HG02588 (cell line): ENCODE results near the gene SHMT1.
A peak's percentile ranks its signal among the peaks of the same experiment; 100 is the strongest.
"Not testable (repeated sequence)": the region's sequence is repeated elsewhere in the genome, so short reads cannot be mapped to it uniquely, and the experiment has no call there.

Source experiments
- ATAC-seq: cut with Tn5 transposase; IDR thresholded peaks from one replicate; pipeline ENCODE4 v1.9.1; 2021; ENCODE audit warnings: mild to moderate bottlenecking, moderate library complexity; ENCODE audit not compliant: unreplicated experiment

Gene SHMT1

DNA sequence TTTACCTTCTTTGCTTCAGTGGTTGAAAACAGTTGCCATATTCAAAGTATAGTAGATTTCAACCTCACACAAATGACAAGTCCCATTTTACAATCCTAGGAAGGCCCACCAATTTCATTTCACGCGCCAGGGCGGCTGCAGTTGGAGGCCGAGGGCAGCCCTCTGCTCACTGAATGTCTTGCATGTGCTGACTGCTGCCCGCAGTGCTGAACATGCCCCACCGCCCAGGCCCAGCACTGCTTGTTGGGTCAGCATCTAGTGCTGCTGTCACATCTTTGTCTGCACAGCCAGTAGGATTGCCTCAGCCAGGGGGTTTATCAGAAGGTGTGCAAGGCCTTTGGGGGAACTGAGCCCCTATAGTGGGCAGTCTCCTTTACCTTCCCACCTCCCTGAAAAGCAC is 36.8 kb downstream of the SHMT1 start:
- no peak for ATAC-seq

DNA sequence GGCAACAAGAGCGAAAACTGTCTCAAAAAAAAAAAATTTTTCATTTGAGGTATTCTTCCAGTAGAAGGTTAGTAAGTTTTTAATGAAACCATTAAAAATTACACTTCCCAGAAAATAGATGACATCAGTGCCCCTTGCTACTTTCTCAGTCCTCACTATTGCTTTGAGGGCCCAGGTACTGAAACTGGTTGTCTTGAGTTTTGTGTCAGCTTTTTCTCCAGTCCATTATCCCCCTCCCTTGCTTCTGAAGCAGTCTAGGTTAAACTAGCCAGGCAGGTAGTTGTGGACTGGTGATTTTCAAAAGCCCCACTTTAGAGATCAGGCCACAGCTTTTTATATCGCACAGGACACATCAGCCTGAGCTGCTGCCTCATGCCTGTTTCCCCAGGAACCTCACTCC is 37.3 kb downstream of the SHMT1 start:
- no peak for ATAC-seq

DNA sequence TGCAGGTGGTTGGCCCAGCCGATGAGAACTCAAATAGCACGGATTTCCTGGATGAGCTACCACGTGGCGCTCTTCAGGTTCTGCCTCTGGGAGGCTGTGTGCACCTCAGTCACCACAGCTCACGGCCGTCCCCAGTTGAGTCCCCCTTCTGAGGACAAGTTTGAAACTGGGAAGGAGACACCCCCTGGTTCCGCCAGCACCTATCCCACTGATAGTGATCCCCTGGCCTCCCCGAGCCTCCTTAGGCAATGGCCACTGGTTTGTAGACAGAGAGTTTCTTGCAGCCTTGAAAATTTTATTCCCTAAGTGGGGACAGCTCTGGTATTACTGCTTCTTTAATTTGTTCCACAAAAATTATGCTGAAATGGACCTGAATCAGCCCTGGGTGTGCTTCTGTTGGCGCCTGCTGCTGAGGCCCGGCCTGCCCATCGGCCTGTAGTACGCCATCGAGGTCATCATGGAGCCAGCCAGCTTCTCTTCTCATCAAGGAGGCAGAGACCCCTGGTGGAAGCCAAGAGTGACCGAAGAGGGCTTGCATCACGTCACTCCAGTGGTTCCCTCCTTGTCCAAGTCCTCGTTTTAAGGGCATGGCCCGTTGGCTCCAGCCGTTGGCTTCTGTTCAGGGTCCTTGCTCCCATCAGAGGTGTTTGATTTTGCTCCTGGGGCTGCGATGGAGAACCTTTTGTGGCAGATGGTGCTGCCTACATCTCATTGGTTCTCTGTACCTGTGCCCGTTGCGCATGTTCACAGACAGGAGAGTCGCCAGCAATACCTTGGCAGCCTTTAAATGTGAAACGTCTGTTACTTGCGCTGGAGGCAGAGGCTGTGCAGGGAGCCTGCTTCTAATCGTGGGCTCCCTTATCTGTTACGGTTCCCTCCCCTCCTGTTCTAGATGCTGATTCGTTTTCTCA is 39.0 kb downstream of the SHMT1 start:
- ATAC-seq, result no peak

DNA sequence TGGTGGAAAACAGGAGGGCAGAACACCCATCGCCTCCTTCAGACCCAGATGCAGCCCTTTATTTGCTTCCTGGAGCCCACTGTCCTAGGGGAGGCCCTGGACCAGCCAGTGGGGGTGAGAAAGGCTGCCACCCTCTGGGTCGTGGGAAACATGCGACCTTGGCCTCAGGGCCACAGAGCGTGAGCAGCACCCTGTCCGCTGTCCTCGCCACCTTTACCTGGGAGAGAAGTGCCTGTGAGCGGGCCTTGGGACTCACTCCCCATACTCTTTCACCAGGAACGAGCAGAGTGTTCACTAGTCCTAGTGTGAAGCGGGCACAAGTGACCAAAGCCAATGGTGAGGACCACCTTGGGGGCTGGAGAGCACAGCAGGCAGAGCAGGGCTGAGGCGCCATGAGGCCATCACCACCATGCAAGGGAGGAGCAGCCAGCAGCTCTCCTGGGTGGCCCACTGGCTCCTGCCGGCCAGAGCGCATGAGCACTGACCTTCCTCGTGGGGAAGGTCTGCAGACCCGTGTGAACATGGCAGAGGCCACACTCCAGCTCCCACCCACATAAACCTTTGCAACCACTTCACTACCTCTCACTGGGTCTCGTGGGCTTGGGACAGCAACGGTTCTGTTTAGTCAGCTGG is 39.7 kb downstream of the SHMT1 start:
- ATAC-seq, result no peak

DNA sequence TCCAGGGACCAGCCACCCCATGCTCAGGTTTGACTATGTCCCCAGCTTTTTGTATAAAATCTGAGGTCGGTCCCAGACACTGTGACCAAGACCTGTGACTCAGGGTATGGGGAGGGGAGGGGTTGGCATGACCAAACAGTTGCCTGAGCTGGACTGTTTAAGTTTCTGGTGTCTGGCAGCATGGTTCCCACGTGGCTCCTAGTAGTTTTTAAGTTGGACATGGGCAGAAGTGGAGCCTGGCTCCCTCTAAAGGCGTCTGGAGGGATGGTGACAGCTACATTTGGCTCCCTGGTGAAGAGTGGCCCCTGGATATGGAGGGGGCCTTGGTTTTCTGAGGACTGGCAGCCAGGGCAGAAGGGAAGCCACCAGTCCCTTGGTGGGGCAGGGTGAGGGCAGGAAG is 40.3 kb downstream of the SHMT1 start:
- ATAC-seq, result no peak

DNA sequence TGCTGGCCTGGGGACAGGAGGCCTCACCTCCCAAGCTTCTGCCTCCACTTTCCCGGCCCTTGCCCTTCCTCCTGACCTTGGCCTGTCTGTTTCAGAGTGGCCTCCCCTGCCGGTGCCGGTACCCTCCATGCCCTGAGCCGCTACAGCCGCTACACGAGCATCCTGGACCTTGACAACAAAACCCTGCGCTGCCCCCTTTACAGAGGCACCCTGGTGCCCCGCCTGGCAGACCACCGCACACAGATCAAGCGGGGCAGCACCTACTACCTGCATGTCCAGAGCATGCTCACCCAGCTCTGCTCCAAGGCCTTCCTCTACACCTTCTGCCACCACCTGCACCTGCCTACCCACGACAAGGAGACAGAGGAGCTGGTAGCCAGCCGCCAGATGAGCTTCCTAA is 40.8 kb downstream of the SHMT1 start:
- no peak for ATAC-seq

DNA sequence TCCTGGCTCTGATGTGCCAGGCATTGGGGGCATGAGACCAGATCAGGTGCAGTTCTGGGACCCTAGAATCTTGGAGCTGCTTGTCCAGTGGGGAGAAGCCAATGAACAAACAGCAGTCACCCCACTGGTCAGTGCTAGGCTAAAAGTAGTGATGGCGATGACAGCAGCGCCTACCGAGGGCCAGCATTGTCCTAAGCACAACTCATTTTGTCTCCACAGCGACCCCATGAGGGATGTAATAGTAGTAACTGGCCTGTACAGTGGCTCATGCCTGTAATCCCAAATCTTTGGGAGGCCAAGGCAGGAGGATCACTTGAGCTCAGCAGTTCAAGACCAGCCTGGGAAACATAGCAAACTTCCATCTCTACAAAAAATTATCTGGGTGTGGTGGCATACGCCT is 42.0 kb downstream of the SHMT1 start:
- no peak for ATAC-seq

DNA sequence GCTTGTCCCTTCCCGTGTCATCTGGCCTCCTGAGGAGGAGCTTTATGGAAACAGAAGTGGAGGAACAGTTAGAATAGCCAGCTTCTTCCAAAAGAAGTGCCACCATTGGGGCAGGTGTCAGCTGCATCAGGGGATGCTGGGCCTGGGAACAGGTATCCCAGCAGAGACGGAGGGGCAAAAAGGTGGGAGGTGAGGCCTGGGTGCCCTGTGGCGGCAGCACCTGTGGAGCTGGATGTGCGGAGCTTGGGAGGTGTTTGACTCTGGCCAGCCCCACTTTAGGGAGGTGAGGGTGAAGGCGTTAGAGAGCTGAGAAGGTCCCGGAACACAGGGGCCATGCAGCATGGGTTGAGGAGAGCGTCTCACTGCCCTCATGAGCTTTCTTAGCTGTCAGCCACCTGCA is 43.0 kb downstream of the SHMT1 start:
- no peak for ATAC-seq

DNA sequence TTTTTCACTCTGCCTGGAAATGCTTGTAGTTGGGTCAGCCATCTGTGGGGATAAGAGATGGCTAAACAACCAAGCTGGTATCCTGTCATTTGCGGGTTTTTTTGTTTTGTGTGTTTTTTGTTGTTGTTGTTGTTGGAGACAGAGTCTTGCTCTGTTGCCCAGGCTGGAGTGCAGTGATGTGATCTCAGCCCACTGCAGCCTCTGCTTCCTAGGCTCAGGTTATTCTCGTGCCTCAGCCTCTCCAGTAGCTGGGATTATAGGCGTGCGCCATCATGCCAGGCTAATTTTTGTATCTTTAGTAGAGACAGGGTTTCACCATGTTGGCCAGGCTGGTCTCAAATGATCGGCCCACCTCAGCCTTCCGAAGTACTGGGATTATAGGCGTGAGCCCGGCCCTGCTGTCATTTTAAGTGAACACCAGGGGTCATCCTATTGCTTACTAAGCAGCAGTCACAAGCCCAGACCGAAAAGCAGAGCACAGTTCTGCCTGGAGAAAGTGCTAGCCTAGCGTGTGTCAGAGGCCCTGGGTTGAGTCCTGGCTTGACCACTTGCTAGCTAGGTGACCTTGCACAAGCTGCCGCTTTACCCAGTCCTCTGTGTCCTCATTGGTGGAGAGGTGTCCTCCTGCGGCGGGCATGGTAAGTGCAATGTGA is 43.6 kb downstream of the SHMT1 start:
- no peak for ATAC-seq

DNA sequence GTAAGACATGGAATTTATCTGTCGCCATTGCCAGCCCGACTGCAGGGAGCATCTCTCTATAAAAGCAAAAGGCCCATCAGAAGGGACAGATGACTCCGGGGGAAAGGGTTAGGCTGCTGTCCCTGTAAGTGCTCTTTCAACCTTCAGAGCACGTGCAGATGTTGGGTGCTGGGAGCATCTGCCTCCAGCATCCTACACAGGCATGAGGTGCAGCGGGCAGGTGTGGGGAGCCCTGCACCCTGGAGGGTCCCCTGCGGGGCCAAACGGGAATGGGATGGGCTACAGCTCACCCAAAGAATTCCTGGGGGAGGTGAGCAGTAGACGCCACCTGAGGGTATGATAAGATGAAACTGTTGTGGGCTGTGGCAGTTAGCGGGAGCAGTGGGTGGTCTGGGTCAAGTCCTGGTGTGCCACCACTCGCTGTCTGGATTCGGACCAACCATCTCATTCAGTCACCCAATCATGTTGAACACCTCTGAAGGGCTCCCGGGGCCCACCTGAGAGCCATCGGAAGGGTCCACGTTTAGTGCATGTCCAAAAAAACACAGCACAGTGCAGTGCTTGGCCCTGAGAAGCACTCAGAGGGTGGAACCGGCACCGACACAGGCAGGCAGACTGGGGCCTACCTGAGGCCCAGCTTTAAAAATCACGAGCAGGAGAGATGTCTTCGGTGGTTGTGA is 44.4 kb downstream of the SHMT1 start:
- ATAC-seq, result no peak

DNA sequence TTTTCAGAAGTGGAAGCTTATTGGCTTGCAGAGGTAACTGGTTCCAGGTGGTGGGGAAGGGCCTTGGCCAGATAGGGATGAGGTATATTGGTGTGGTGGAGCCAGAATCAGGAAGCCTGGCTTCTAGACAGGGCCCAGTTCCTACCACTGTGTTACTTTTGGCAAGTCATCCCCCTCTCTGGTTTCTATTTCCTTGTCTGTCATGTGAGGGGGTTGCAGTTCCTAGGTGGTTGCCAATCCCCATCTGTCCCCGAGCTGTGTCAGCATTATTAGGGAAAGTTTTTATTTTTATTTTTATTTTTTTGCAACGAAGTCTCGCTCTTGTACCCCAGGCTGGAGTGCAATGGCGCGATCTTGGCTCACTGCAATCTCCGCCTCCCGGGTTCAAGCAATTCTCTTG is 45.2 kb downstream of the SHMT1 start:
- no peak for ATAC-seq

DNA sequence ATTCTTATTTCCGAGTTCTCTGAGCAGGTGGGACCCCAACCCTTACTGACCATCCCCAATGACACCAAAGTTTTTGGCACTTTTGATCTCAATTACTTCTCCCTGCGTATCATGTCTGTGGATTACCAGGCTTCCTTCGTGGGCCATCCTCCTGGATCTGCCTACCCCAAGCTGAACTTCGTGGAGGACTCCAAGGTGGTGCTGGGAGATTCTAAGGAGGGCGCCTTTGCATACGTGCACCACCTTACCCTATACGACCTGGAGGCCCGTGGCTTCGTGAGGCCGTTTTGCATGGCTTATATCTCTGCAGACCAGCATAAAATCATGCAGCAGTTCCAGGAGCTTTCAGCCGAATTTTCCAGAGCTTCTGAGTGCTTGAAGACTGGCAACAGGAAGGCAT is 47.4 kb downstream of the SHMT1 start:
- ATAC-seq, result no peak

DNA sequence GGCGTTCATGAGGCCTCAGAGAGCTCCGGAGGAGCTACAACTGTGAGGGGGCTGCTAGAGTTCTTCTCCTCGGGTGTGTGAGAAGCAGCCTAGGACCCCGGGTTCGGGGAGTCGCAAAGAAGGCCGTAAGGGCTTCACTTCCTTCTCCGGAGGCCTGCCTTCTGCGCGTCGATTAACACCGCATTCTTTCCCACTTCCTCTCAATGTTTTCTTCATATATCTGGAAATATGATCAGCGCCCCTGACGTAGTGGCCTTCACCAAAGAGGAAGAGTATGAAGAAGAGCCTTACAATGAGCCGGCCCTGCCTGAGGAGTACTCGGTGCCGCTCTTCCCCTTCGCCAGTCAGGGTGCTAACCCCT is 47.8 kb downstream of the SHMT1 start:
- no peak for ATAC-seq

DNA sequence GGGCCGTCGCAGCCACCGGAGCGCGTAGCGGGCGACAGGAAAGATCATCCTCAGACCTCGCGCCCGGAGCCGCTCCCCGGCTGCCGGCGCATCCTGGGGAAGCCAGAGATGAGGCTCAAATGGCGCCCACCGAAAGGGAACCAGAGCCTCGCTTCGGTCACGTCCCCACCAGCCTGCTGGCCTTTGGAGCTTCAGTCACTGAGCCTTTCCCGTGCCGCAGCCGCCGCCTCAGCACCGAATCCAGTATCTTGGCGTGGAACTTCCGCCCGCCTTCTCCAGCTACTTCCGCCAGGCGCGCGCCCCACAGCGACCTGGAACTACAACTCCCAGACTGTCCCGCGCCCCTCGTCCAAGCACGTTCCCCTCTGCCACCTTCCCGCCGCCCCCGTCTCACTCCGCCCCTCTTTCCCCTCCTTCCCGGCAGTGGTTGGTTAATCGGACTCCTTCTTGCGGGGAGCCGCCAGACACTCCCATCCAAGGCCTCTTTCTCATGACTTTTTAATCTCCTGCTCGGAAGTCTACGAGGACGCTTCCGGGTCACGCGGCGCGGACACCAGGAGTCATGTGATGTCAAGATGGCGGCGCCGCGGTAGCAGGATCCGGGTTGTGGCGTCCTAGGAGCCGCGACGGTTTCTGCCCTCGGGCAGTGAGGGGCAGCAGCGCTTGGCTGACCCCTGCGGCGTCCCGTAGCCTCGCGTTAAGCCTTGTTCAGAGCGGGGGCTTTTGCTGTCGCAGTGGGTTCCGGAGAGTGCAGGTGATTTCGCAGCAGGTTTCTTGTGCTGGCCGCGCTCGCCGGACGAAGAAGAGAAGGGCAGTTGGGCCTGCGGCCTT is 48.4 kb downstream of the SHMT1 start, which contains the start of the genes SMCR8 and TOP3A:
Gene SMCR8 (plus strand): TSS at position 563 of the 831 bp plus-strand sequence. CDS start 497 bp downstream, outside the sequence.
Gene TOP3A (minus strand): TSS at position 264 of the 831 bp plus-strand sequence. CDS start 216 bp downstream, at position 48.
- peak; percentile 83 for ATAC-seq

DNA sequence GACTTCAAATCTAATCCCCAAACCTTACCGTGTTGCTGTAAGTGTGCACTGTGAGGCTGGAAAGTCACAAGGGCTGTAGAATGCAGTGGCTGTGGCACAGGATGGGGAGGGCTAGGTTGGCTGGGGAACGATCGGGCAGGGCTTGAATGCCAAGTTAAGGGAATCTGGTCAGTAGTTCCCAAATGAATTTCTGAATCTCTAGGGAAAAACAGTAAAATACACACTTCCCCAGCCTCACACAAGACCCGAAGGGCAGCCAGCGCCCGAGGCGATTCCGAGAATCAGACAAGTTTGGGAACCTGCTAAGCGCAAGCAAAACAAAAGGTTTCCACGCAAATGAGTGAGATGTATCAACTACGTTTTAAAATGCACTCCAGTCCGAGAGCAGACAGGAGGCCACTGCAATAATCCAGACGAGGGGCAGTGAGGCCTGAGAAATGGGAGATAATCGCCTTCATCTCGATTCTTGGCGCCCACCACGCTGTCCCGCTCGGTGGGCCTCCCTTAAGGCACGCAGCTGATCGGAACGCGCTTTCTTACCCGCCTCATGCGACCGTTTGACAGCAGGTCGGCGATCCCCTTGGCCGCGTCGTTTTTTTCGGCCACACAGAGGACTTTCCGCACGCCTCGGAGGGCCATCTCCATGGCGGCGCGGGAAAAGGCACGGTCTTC is 49.2 kb downstream of the SHMT1 start:
- ATAC-seq, result peak; percentile 5

DNA sequence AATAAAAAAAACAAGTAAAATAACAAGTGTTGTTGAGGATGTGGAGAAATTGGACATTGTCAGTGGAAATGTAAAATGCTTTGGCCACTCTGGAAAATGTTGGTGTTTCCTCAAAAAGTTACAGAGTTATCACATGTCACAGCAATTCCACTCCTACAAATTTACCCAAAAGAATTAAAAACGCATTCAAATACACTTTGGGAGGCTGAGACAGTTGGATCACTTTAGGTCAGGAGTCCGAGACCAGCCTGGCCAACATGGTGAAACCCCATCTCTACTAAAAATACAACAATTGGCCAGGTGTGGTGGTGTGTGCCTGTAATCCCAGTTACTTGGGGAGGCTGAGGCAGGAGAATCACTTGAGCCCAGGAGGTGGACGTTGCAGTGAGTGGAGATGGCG is 54.1 kb downstream of the SHMT1 start:
- ATAC-seq, result no peak

DNA sequence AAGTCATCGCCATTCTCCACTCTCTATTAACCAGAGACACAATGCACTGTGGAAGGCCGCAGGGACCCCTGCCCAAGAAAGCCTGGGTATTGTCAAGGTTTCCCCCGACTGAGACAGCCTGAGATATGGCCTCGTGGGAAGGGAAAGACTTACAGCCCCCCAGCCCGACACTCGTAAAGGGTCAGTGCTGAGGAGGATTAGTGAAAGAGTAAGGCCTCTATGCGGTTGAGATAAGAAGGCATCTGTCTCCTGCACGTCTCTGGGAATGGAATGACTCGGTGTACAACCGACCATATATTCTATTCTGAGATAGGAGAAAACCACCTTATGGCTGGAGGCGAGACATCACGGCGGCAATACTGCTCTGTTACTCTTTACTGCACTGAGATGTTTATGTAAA is 60.1 kb downstream of the SHMT1 start:
- not testable (repeated sequence) for ATAC-seq

DNA sequence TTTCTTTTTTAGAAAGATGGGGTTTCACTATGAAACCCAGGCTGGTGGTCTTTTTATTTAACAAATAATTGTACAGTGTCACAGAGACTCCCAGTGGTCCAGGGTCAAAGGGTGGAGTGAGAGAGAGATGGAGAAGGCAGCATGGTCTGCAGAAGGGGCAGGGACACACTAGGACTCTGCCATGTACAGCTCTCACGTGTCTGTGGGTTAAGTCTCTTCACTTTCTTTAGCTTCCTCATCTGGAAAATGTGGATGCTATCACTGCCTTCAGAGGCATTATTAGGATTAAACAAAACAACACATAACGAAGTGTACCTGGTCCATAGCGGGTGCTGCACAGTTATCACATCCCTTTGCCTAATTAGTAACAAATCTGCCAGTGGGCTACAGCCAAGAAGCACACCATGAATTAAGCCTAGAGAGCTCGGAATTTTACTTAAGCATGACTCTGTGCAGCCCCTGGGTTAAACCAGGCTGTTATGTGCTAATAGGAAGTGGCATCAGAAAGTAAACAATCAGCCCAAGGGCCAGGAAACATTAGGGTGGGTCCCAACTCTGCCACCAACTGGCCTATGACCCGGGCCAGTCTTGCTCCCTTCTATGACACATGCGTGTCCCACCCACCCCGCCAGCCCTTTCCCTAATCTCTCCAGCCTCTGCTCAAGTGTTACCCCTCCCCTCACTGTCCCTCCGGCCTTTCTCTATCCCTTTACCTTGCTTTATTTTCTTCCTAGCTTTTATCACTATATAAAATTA is 62.4 kb downstream of the SHMT1 start:
- ATAC-seq, result no peak

DNA sequence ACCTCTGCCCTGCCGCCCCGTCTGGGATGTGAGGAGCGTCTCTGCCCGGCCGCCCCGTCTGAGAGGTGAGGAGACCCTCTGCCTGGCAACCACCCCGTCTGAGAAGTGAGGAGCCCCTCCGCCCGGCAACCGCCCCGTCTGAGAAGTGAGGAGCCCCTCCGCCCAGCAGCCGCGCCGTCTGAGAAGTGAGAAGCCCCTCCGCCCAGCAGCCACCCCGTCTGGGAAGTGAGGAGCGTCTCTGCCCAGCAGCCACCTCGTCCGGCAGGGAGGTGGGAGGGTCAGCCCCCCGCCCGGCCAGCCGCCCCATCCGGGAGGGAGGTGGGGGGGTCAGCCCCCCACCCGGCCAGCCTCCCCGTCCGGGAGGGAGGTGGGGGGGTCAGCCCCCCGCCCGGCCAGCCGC is 65.3 kb downstream of the SHMT1 start:
- ATAC-seq, result not testable (repeated sequence)
